ENCODE results near the gene FGFR1OP2. TPM values are rescaled to one million over a fixed set of nuclear protein-coding genes. Genes with fewer than 3 reads are reported as not detected.

Gene FGFR1OP2
- total and polyA plus RNA-seq, 2 of the 4 experiments (the other 2 are of a cell fraction), result 26.7 to 31.0 TPM

GRCh38 chr12:26928661-26929060 is 9.6 kb upstream of the FGFR1OP2 start:
- H3K4me3 ChIP-seq (ENCODE audit: insufficient read depth, low read depth, low read length), result no peak overlapping the region
- no peaks in the 10 kb centered on the region for H4K20me1 ChIP-seq (ENCODE audit: insufficient read depth, low read length)
- no peak overlapping the region for H2AK5ac ChIP-seq (ENCODE audit: low read depth, low read length)
- TF ChIP-seq CHD1 (IDR thresholded peaks at IDR 0.05; ENCODE audit: low read depth, low read length) (no peak), NFE2L2 (IDR thresholded peaks at IDR 0.05; ENCODE audit: low read depth, low read length) (no peak), ELK1 (IDR thresholded peaks at IDR 0.05; ENCODE audit: borderline replicate concordance, low read depth, low read length) (no peak), CTCF (conservative IDR thresholded peaks at IDR 0.05; ENCODE audit: low read depth, low read length) (no peak), MAZ (IDR thresholded peaks at IDR 0.05; ENCODE audit: borderline replicate concordance, low read depth, low read length) (no peak), RCOR1 (IDR thresholded peaks at IDR 0.05; ENCODE audit: insufficient replicate concordance, low read length) (no peak), RFX5 (IDR thresholded peaks at IDR 0.05; ENCODE audit: low read depth, low read length) (no peak), FOS (IDR thresholded peaks at IDR 0.05; ENCODE audit: low read depth, low read length) (no peak), SMC3 (IDR thresholded peaks at IDR 0.05; ENCODE audit: low read depth, low read length) (no peak), CEBPB (IDR thresholded peaks at IDR 0.05; ENCODE audit: low read depth, low read length) (no peak), USF2 (IDR thresholded peaks at IDR 0.05; ENCODE audit: low read depth, low read length) (no peak), POLR2A (IDR thresholded peaks at IDR 0.05; ENCODE audit: low read depth, low read length) (no peak), RAD21 (IDR thresholded peaks at IDR 0.05; ENCODE audit: low read length) (no peak), BHLHE40 (IDR thresholded peaks at IDR 0.05; ENCODE audit: low read depth, low read length) (no peak), MXI1 (IDR thresholded peaks at IDR 0.05; ENCODE audit: borderline replicate concordance, low read depth, low read length) (no peak), MAFK (IDR thresholded peaks at IDR 0.05; ENCODE audit: low read depth, low read length) (no peak)
- H4K5ac ChIP-seq (ENCODE audit: low read depth, low read length), result no peak overlapping the region
- H4K91ac ChIP-seq (ENCODE audit: insufficient read depth, low read depth, low read length), result no peak overlapping the region
- no peak overlapping the region for H3K27ac ChIP-seq (ENCODE audit: insufficient read depth, low read length)
- no peak overlapping the region for H2AFZ ChIP-seq (replicated peaks; ENCODE audit: low read length, poor library complexity)
- dilution Hi-C loops (cut with HindIII; ENCODE audit: low sequenced_read_pairs, unreplicated experiment), result no loop called here
- H3K56ac ChIP-seq (ENCODE audit: extremely low read depth, insufficient read depth, low read length), result no peak overlapping the region
- H3K4me2 ChIP-seq (ENCODE audit: low read depth, low read length), result no peak overlapping the region
- H3K9me1 ChIP-seq (ENCODE audit: insufficient read depth, low read length), result 0 out of 2 replicates have a peak, but pooled peaks cover 4% of the 10 kb centered on the region
- intact Hi-C loops (cut with micrococcal nuclease), result no loop called here
- H3K23ac ChIP-seq (ENCODE audit: low read depth, low read length), result no peak overlapping the region
- no peaks in the 10 kb centered on the region for H3K9me3 ChIP-seq (ENCODE audit: control insufficient read depth, insufficient read depth, low read length)
- peaks cover 6 to 12% of the 10 kb centered on the region in 2 experiments; a peak in 3 of 4 replicates for H3K79me1 ChIP-seq (ENCODE audit: low read depth in 1 of 2, low read length in 2 of 2)
- no peak overlapping the region for H2BK5ac ChIP-seq (ENCODE audit: low read depth, low read length, poor library complexity, severe bottlenecking)
- H3K14ac ChIP-seq (replicated peaks; ENCODE audit: low read depth, low read length), result no peak overlapping the region
- H3K27me3 ChIP-seq (ENCODE audit: control insufficient read depth, insufficient read depth, low read length), result no peaks in the 10 kb centered on the region
- H2BK20ac ChIP-seq (ENCODE audit: low read depth, low read length), result no peak overlapping the region
- peaks cover 18% of the 10 kb centered on the region for H3K36me3 ChIP-seq (ENCODE audit: control insufficient read depth, insufficient read depth, low read length)
- ChIA-PET CTCF (no interaction called here), POLR2A (ENCODE audit: unreplicated experiment) (no interaction called here)
- in situ Hi-C loops (cut with MboI; ENCODE audit: low sequenced_read_pairs), result no loop called here
- no peak overlapping the region for H2BK15ac ChIP-seq (ENCODE audit: low read depth, low read length)
- no peak overlapping the region for H3K9ac ChIP-seq (ENCODE audit: low read depth, low read length)
- no peak overlapping the region for H3K4ac ChIP-seq (ENCODE audit: low read depth, low read length)
- no TSS peak for BruUV-seq (replicated peaks)
- ATAC-seq (ENCODE audit: low read depth) (no peak), DNase-seq (no peak)
- WGBS, 2 experiments (ENCODE audit: extremely low coverage in 2 of 2, insufficient read length in 1 of 2), result no CpG with 5 or more reads among the region's 5 CpGs
- H2AK9ac ChIP-seq (replicated peaks; ENCODE audit: low read depth, low read length, poor library complexity), result no peak overlapping the region
- H3K4me1 ChIP-seq (ENCODE audit: control insufficient read depth, insufficient read depth, low read length), result no peaks in the 10 kb centered on the region
- H2BK120ac ChIP-seq (ENCODE audit: low read depth, low read length), result no peak overlapping the region
- H3K18ac ChIP-seq (ENCODE audit: low read depth, low read length), result no peak overlapping the region
- no peak overlapping the region for H4K8ac ChIP-seq (ENCODE audit: low read depth in 2 of 2, low read length in 2 of 2)

Data from IMR-90 (cell line).